K562 (cell line): ENCODE measurements around the gene LRRC57. TPM values are rescaled to one million over a fixed set of nuclear protein-coding genes. Genes with fewer than 3 reads are reported as not detected.

Experiments
- EP400 ChIP-seq: fragments of 450-650 bp; IDR thresholded peaks from 2 replicates; pipeline ENCODE4 v1.6.1; 2017; ENCODE audit warnings: antibody characterized with exemption, mild to moderate bottlenecking, moderate library complexity
- FOXP1 ChIP-seq: sonication (generic); formaldehyde crosslinking; IDR thresholded peaks from 2 replicates; pipeline ENCODE4 v1.8.0; 2022; ENCODE audit warnings: mild to moderate bottlenecking, missing genetic modification reagents
- KHSRP ChIP-seq: fragments of 450-650 bp; IDR thresholded peaks from 2 replicates; pipeline ENCODE4 v1.6.1; 2017
- ZEB2 ChIP-seq: fragments of 450-650 bp; IDR thresholded peaks from 2 replicates; pipeline ENCODE4 v1.6.1; 2016
- polyA plus RNA-seq, 8 experiments: library from polyadenylated mRNA; depleted of rRNA in 4 of 8; stranded (reverse) in 5 of 8; unstranded in 3 of 8; fragments of >200 nt; fragmentation: Nextera tagmentation in 2 of 8; fragmentation: Illumina TruSeq in 1 of 8; extraction: Ambion mirVana in 2 of 8; extraction: Trizol in 1 of 8; gene quantifications; 2 replicates each; pipeline versions ENCODE4 v1.2.1 to v1.2.3, GENCODE V29; 2011 to 2014; ENCODE audit warnings: inconsistent platforms in 1 of 8, missing spikeins in 1 of 8
- total RNA-seq, 7 experiments: library from RNA; depleted of rRNA in 6 of 7; stranded (reverse); fragments of >200 nt in 6 of 7; fragmentation: Illumina TruSeq in 2 of 7; extraction: Trizol in 2 of 7; gene quantifications; 2 replicates each; pipeline versions ENCODE4 v1.2.1 to v1.2.3, GENCODE V29; 2011 to 2021; ENCODE audit warnings: low replicate concordance in 1 of 7
- TF ChIP-seq, protein P1 (sequence below): sonication (generic); formaldehyde crosslinking; IDR thresholded peaks from 2 replicates; pipeline ENCODE4 v1.8.1; 2023; ENCODE audit warnings: missing genetic modification reagents, mild to moderate bottlenecking, borderline replicate concordance
- TF ChIP-seq, protein P2 (sequence below), 2 experiments: fragments of 250-450 bp in 1 of 2; fragments of 450-650 bp in 1 of 2; sonication (Bioruptor Pico) in 1 of 2; IDR thresholded peaks; 2 replicates each; pipeline versions ENCODE4 v1.6.1 to v1.8.0; 2016 to 2021; ENCODE audit warnings: mild to moderate bottlenecking in 2 of 2, moderate library complexity in 2 of 2, missing compliant biosample characterization in 1 of 2, missing genetic modification characterization in 1 of 2
- TF ChIP-seq, protein P3 (sequence below): conservative IDR thresholded peaks from 2 replicates; pipeline ENCODE4 v1.6.1; 2011; ENCODE audit warnings: low read depth, mild to moderate bottlenecking, low read length; ENCODE audit not compliant: control insufficient read depth

Gene LRRC57
- total and polyA plus RNA-seq, 9 of the 15 experiments (the other 6 are each of a cell fraction or from before 2014, with no cell fraction given), result 3.9 to 20.4 (median 14.8) TPM

DNA sequence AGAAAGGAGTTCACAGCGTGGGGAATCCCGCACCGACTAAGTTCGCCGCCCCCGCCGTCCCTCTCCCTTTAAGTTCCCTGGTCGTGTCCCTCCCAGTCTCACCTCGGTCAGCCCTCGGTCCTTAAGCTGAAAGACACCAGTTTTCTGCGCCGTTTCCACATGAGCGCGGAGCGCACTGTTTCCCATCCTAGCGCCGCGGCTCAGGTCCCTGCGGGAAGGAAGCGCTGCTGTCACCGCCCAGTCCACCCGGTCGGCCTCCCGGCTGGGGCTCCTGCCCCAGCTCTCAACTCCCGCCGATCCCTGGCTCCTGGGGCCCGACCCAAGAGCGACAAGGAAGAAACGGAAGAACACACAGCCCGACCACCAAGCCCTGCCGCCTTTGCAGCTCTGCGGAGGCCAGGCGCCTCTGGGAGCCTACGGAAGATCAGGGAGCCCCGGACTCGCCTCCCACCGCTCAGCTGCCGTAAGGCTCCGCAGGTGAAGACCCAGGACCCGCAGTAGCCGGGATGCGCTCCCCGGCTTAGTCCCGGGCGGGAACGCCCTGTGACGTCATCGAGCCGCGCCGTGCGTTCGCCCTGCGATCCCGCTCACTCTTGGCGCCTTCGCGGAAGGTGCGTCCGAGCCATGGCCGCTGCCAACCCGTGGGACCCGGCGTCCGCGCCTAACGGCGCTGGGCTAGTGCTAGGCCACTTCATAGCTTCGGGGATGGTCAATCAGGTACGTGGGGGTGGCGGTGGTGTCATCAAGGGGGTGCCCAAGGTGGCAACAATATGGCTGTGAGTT lies at the start of gene LRRC57, which contains the start of gene HAUS2 (continued):
- TF ChIP-seq, protein P1, sequence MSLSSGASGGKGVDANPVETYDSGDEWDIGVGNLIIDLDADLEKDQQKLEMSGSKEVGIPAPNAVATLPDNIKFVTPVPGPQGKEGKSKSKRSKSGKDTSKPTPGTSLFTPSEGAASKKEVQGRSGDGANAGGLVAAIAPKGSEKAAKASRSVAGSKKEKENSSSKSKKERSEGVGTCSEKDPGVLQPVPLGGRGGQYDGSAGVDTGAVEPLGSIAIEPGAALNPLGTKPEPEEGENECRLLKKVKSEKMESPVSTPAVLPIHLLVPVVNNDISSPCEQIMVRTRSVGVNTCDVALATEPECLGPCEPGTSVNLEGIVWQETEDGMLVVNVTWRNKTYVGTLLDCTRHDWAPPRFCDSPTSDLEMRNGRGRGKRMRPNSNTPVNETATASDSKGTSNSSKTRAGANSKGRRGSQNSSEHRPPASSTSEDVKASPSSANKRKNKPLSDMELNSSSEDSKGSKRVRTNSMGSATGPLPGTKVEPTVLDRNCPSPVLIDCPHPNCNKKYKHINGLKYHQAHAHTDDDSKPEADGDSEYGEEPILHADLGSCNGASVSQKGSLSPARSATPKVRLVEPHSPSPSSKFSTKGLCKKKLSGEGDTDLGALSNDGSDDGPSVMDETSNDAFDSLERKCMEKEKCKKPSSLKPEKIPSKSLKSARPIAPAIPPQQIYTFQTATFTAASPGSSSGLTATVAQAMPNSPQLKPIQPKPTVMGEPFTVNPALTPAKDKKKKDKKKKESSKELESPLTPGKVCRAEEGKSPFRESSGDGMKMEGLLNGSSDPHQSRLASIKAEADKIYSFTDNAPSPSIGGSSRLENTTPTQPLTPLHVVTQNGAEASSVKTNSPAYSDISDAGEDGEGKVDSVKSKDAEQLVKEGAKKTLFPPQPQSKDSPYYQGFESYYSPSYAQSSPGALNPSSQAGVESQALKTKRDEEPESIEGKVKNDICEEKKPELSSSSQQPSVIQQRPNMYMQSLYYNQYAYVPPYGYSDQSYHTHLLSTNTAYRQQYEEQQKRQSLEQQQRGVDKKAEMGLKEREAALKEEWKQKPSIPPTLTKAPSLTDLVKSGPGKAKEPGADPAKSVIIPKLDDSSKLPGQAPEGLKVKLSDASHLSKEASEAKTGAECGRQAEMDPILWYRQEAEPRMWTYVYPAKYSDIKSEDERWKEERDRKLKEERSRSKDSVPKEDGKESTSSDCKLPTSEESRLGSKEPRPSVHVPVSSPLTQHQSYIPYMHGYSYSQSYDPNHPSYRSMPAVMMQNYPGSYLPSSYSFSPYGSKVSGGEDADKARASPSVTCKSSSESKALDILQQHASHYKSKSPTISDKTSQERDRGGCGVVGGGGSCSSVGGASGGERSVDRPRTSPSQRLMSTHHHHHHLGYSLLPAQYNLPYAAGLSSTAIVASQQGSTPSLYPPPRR (CRISPR knock-in tag), result 0 out of 2 replicates have a peak, but pooled peaks have one; percentile 41
- TF ChIP-seq KHSRP (peak; percentile 94), ZEB2 (0 out of 2 replicates have a peak, but pooled peaks have one; percentile 41), FOXP1 (CRISPR knock-in tag) (0 out of 2 replicates have a peak, but pooled peaks have one; percentile 19), EP400 (peak; percentile 91)
- TF ChIP-seq, protein P2, sequence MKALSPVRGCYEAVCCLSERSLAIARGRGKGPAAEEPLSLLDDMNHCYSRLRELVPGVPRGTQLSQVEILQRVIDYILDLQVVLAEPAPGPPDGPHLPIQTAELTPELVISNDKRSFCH (CRISPR knock-in tag; IDR thresholded peaks at IDR 0.05), result no peak
- TF ChIP-seq, protein P2 (tag; IDR thresholded peaks at IDR 0.05), result 0 out of 2 replicates have a peak, but pooled peaks have one; percentile 61
- TF ChIP-seq, protein P3, sequence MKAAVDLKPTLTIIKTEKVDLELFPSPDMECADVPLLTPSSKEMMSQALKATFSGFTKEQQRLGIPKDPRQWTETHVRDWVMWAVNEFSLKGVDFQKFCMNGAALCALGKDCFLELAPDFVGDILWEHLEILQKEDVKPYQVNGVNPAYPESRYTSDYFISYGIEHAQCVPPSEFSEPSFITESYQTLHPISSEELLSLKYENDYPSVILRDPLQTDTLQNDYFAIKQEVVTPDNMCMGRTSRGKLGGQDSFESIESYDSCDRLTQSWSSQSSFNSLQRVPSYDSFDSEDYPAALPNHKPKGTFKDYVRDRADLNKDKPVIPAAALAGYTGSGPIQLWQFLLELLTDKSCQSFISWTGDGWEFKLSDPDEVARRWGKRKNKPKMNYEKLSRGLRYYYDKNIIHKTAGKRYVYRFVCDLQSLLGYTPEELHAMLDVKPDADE, result peak; percentile 62; the same call in 1 of the 2 replicates
